HG03432 (cell line): ENCODE data around the gene ASB2.
A peak's percentile ranks its signal among the peaks of the same experiment; 100 is the strongest.

ENCODE experiments used
- ATAC-seq: cut with Tn5 transposase; IDR thresholded peaks from one replicate; pipeline ENCODE4 v1.9.1; 2021; ENCODE audit warnings: mild to moderate bottlenecking, moderate library complexity; ENCODE audit not compliant: unreplicated experiment

ASB2 gene

DNA sequence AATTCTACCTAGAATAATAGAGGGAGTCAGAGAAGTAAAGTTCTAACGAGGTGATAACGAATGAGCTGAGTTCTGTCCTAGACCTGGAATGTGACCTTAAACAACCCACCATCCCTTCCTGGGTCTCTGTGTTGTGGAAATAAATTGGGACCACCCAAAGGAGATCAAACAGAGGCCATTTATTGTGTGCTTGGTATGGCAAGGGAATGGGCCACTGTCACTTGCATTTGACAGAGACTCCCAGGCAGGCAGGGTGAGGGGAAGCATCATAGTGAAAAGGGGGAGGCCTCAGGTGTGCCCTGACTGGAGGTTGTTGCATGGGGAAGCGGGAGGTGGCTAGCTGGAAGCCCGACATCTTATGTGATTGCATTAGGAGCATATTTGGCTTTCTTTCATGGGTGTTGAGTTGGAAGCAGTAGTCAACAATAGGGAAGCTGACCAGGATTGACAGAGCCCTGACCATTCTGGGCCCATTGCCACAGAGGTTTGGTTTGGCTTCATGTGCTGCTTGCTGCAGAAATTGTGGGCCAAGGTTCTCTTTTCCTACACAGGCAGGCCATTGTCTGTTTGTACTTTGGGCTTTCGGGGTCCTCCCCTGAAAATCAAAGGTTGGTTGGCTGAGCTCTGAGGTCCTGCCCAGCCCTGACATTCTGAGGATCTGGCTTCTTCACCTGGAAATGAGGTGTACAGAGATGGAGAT, 66.8 kb downstream of the ASB2 start:
- ATAC-seq, result no peak

DNA sequence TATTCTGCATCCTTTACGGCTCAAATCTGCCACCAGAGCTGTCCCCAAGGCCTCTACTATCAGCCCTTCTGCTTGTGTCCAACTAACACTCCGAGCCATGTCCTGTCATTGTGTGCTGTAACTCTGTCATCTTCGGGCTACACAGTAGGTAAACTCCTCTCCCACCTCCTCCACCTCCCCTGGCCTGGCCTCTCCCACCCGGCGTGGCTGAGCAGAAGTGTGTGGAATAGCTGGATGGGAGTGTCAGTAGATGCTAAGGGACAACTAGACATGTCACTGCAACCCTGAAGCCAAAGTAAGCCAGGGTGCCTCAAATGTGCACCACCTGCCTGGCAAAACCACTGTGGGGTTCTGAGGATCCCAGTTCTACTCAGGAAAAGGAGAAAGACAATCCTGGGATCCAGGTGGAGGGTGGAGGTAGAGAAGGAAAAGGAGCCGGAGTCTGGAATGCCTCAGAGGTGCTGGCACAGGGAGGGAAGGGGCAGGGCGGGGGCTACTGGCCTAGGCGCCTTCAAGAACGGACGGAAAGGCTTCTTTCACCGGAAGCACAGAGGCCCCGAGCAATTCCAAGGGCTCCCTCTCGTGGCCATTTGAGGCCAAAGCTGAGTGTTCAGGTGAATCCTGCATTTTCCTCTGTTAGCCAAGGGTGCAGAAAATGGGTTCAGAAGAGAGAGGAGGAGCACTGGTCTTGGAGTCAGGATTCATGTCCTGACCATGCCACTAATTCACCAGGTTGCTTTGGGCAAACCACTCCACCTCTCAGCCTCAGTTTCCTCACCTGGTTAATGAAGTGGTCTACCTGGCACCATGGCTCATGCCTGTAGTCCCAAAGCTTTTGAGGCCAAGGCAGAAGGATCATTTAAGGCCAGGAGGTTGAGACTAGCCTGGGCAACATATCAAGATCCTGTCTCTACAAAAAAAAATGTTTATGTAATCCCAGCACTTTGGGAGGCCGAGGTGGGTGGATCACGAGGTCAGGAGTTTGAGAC, 69.7 kb downstream of the ASB2 start:
- ATAC-seq, result no peak

GRCh38 chr14:93905623-93906022, 70.7 kb downstream of the ASB2 start:
- no peak for ATAC-seq

GRCh38 chr14:93903342-93904184, 72.8 kb downstream of the ASB2 start:
- no peak for ATAC-seq

DNA sequence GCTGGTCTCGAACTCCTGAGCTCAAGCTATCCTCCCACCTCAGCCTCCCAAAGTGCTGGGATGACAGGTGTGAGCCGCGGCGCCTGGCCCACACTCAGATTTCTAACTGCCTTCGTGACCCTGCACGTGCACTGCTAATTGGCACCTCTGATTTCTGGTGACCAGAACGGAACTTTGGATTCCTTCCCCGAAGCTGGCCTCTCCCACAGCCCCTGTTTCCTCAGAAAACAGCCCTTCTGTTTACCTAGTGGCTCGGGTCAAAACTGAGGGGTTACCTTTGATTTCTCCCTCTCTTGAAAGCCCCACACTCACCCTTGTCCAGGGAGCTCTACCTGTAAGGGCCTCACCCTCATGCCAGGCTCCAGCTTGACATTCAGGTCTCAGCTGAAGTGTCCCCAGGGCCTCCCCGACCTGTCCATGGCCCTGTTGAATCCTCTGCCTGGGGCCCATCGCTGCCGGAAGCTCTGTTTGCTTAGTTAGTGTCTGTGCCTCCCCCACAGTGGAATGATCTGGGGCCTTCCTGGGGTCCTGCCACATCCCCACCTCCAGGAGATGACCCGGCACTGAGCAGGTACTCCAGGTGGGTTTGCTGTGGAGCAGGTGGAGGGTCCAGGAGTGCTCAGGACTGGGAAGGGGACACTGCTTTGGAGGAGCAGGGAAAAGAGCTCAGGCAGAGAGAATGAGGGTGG, 73.6 kb downstream of the ASB2 start:
- no peak for ATAC-seq

DNA sequence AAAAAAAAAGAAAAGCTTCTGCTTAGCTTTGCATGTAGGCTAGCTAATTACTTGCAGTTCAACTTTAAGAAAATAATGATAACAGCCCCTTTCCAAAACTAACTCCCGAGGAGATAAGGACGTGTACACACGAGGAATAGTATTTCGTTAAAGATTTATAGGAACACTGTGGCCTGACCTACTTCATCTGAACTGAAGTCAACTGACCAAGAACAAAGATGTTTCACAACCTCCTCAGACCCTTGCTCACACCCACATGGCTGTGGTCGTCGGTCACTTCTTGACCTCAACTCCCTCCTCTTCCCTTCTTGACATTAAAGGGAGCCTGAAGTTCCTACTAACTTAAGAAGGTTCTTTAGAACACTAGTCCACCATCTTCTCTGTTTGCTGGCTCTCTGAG, 74.6 kb downstream of the ASB2 start:
- no peak for ATAC-seq

DNA sequence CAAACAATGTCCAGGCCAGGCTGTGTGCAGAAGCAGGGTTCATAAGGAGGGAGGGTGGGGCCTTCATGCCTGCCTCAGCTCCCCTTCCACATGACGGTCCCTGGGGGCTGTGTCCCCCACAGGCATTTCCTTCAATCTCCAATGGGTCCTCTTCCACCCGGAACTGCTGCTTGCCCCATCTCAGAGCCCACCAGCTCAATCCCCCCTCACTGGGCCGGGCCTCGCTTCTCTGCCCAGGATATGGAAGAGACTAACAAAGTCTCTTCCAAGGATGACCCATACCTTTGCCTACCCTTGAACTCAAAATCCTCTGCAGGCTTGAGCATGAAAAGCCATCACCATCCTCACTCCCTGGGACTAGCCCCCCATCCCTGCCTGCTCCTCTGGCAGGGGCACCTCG, 77.6 kb downstream of the ASB2 start:
- no peak for ATAC-seq

GRCh38 chr14:93898081-93898611, 78.2 kb downstream of the ASB2 start:
- ATAC-seq, result no peak

DNA sequence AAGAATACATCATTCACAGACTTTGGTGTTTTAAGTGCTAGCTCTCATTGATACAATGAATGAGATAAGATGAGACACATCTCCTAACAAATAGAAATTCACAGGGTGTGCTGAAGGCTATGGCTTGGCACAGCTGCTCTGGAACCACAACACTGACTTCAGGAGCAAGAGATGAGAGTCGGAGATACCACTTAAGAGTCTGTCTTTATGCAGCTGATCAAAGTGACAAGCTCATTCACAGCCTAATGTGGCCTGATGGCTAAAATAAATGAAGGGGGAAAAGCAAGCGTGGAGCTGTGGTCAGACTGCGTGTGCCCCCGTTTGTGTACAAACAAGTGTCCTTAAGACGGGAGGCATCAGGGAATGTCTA, 78.9 kb downstream of the ASB2 start:
- no peak for ATAC-seq

DNA sequence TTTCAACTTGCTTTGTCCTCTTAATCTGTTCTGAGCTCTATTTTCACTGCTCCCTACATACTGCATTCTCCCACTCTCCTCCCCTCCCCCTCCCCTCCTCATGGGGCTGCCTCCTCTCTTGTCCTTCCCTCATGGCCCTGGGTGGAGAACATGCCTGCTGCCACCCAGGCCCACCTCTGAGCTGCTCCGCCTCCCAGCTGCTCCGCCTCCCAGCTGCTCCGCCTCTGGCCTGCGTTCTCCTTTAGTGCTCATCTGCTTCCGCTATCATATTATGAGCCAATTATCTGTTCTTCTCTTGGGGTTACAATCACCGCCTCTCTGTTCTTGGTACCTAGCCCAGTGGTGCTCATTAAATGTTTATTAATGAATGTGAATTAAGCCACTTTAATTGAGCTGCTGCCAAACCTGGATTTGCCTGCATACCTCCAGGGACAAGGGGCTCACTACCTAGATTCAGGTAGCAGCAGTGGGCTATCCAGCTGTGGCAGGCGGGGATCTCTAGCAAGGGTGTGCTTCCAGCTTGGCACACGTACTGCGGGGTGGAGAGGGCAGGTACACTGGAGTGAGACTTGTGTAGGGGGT, 81.3 kb downstream of the ASB2 start:
- no peak for ATAC-seq

DNA sequence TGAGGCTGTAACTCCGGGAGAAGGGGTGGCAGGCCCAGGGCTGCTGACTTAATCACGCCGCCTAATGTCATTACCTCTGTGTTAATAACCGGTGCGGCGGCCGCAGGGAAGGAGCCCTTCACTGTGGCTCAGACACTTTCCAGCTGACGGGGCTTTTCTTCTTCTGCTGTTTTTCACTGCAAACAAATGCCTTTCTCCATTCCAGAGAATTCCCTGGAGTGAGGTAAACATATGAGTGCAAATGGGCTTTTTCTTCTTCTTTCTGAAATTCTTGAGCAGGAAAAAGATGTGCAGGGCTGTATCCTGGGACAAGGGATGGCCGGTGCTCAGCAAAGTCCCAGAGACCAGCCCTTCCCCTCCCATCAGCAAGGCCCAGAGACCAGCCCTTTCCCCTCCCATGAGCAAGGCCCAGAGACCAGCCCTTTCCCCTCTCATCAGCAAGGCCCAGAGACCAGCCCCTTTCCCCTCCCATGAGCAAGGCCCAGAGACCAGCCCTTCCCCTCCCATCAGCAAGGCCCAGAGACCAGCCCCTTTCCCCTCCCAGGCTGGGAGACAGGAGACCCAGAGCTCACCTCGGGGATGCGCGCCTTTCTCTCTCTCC, 82.6 kb downstream of the ASB2 start:
- no peak for ATAC-seq

DNA sequence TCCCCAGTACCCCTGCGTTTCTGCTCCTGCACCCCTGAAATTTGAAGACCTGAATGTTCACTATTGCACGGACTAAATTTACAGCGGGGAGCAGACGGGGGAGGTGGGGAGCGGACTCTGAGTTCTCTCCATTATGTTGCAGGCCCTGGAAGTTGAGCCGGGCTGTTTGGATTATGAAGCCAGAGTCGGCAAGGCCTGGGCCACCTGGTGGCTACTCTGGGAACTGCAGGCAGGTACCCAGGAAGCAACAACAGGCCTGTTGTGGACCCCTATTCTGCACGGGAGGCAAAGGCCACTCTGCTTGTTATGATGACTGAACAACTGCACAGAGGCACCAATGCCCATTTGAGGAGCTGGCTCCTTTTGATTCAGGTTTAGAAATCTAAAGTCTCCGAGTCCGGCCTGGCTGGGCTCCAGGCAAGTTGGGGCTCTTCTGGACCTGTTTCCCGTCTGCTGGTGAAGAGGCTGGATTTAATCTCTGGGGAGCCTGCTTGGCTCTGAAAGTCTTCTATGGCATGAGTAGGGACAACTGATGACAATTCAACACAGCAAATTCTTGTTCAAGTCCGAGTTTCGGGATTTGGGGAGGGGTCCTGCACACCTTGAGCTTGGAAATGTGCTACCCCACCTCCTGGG, 83.3 kb downstream of the ASB2 start:
- ATAC-seq, result peak; percentile 45

GRCh38 chr14:93892505-93892839, 83.9 kb downstream of the ASB2 start:
- no peak for ATAC-seq

DNA sequence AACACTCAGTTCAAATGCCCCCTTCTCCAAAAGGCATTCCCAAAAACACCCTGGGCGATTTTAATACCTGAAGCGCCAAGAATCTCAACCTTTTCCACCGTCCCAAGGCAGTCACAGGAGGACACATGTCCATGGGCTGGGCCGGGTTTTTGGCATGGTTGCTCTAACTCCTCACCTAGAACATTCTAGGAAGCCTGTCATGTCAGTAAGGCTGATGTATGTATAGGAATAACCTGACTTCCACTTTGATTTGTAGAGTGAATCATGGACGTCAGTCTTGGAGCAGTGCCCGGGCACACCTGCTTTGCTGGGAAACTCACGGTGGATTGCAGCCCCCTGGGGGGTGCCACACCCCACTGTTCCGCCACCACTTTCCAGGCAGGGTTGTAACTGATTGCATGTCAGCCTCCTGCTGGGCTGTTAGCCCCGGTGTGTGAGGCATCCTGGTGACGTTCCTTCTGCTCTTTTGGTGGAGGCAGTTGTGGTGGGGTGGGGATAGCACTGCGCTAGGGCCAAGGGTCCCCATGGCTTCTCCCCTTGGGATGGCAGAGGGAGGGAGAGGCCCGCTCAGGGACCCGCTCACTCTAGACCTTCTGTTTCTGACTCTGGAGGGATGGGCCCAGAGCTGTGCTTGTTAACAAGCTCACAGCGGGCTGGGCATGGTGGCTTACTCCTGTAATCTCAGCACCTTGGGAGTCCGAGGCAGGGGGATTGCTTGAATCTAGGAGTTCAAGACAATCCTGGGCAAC, 84.4 kb downstream of the ASB2 start:
- ATAC-seq, result no peak

DNA sequence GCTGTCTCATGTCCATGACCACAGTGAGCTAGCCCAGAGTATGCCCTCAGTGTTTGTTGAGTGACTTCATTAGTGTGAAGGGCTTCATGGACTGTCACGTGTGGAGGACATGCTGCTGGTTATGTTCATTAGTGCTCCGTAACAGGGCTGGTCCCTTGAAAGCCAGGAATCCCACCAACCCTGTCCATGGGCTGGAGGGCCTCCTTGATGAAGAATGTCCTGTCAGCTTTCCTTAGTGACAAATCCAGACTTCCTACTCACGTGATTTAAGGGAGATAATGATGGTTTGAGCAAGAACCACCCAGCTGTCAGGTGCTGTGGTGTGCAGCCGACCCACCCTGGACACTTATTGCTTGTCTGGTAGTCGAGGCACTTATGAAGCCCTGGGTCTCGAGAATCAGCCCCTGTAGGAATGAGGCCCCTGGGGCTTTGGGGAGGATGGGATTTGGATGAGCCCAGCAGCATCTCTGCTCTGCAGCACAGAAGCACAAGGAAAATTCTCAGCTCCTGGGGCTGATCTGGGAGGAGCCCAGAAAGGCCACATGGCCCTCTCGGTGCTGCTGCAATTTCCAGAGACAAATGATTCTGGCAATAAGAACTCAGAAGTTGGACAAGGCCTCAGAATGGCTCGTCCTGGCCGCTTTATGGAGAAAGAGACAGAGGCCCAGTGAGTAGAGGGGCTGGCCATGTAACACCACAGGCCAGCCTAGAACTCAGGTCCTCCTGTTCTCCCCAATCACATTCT, 86.5 kb downstream of the ASB2 start:
- no peak for ATAC-seq

DNA sequence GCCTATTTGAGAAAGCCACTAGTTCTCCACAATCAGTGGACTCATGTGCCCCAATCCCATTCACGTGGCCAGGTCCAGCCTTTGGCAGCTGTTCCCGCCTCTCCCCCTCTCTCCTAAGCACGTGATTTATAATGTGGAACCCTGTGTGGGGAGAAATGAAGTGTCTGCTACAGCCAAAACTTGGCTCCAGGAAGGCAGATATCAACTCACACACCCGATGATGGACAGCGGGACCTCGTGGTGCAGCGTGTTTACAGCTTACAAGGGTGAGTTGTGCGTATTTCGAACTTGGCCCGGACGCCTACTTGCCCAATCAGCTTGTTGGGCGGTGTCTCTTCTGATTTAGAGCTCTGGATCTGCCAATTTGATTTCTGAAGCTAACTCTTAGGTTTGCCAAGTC, 87.4 kb downstream of the ASB2 start:
- no peak for ATAC-seq

- no peak for ATAC-seq
Observed at GRCh38 chr14:93884950-93885349, 91.4 kb downstream of the ASB2 start.
